ENCODE data around the gene RNF213.

Gene RNF213

GRCh38 chr17:80441133-80441578 lies 180.5 kb downstream of the RNF213 start:
- Mint-ChIP-seq H3K4me1 (ENCODE audit: low read depth) (no peaks in the 10 kb centered on the region), H3K9me3 (no peaks in the 10 kb centered on the region), H3K27me3 (ENCODE audit: low read depth) (peaks cover 4% of the 10 kb centered on the region), H3K27ac (no peak overlapping the region), H3K36me3 (ENCODE audit: low read depth) (no peaks in the 10 kb centered on the region), H3K4me3 (no peak overlapping the region)

- Mint-ChIP-seq H3K9me3 (no peaks in the 10 kb centered on the region), H3K27ac (no peak overlapping the region), H3K27me3 (ENCODE audit: low read depth) (peaks cover 4% of the 10 kb centered on the region), H3K4me1 (ENCODE audit: low read depth) (no peaks in the 10 kb centered on the region), H3K36me3 (ENCODE audit: low read depth) (no peaks in the 10 kb centered on the region), H3K4me3 (no peak overlapping the region)
Observed at GRCh38 chr17:80441598-80442322, 181.1 kb downstream of the RNF213 start.

GRCh38 chr17:80442323-80442659 lies 181.6 kb downstream of the RNF213 start:
- no peaks in the 10 kb centered on the region for H3K9me3 Mint-ChIP-seq
- H3K4me1 Mint-ChIP-seq (ENCODE audit: low read depth): no peaks in the 10 kb centered on the region
- H3K36me3 Mint-ChIP-seq (ENCODE audit: low read depth): no peaks in the 10 kb centered on the region
- H3K27ac Mint-ChIP-seq: no peak overlapping the region
- H3K27me3 Mint-ChIP-seq (ENCODE audit: low read depth): peaks cover 4% of the 10 kb centered on the region
- no peak overlapping the region for H3K4me3 Mint-ChIP-seq

- Mint-ChIP-seq H3K9me3 (no peaks in the 10 kb centered on the region), H3K4me1 (ENCODE audit: low read depth) (no peaks in the 10 kb centered on the region), H3K4me3 (no peak overlapping the region), H3K36me3 (ENCODE audit: low read depth) (no peaks in the 10 kb centered on the region), H3K27ac (no peak overlapping the region), H3K27me3 (ENCODE audit: low read depth) (peaks cover 4% of the 10 kb centered on the region)
Observed at GRCh38 chr17:80442764-80443163, 182.1 kb downstream of the RNF213 start.

GRCh38 chr17:80443498-80443897 lies 182.8 kb downstream of the RNF213 start:
- Mint-ChIP-seq H3K4me1 (ENCODE audit: low read depth) (no peaks in the 10 kb centered on the region), H3K27me3 (ENCODE audit: low read depth) (peaks cover 4% of the 10 kb centered on the region), H3K4me3 (no peak overlapping the region), H3K9me3 (no peaks in the 10 kb centered on the region), H3K27ac (no peak overlapping the region), H3K36me3 (ENCODE audit: low read depth) (no peaks in the 10 kb centered on the region)

GRCh38 chr17:80443916-80444643 lies 183.4 kb downstream of the RNF213 start:
- peaks cover 4% of the 10 kb centered on the region for H3K27me3 Mint-ChIP-seq (ENCODE audit: low read depth)
- no peaks in the 10 kb centered on the region for H3K9me3 Mint-ChIP-seq
- no peak overlapping the region for H3K27ac Mint-ChIP-seq
- H3K4me1 Mint-ChIP-seq (ENCODE audit: low read depth): no peaks in the 10 kb centered on the region
- H3K36me3 Mint-ChIP-seq (ENCODE audit: low read depth): no peaks in the 10 kb centered on the region
- no peak overlapping the region for H3K4me3 Mint-ChIP-seq

GRCh38 chr17:80444644-80444979 lies 184.0 kb downstream of the RNF213 start:
- no peaks in the 10 kb centered on the region for H3K9me3 Mint-ChIP-seq
- peaks cover 4% of the 10 kb centered on the region for H3K27me3 Mint-ChIP-seq (ENCODE audit: low read depth)
- H3K4me1 Mint-ChIP-seq (ENCODE audit: low read depth): no peaks in the 10 kb centered on the region
- no peak overlapping the region for H3K4me3 Mint-ChIP-seq
- H3K27ac Mint-ChIP-seq: no peak overlapping the region
- no peaks in the 10 kb centered on the region for H3K36me3 Mint-ChIP-seq (ENCODE audit: low read depth)

GRCh38 chr17:80445007-80445725 lies 184.5 kb downstream of the RNF213 start:
- Mint-ChIP-seq H3K4me1 (ENCODE audit: low read depth) (no peaks in the 10 kb centered on the region), H3K27me3 (ENCODE audit: low read depth) (peaks cover 4% of the 10 kb centered on the region), H3K36me3 (ENCODE audit: low read depth) (no peaks in the 10 kb centered on the region), H3K9me3 (no peaks in the 10 kb centered on the region), H3K4me3 (no peak overlapping the region), H3K27ac (no peak overlapping the region)

GRCh38 chr17:80445726-80446110 lies 185.1 kb downstream of the RNF213 start:
- H3K9me3 Mint-ChIP-seq: no peaks in the 10 kb centered on the region
- no peaks in the 10 kb centered on the region for H3K36me3 Mint-ChIP-seq (ENCODE audit: low read depth)
- H3K4me3 Mint-ChIP-seq: no peak overlapping the region
- peaks cover 4% of the 10 kb centered on the region for H3K27me3 Mint-ChIP-seq (ENCODE audit: low read depth)
- no peaks in the 10 kb centered on the region for H3K4me1 Mint-ChIP-seq (ENCODE audit: low read depth)
- H3K27ac Mint-ChIP-seq: no peak overlapping the region

- no peak overlapping the region for H3K27ac Mint-ChIP-seq
- H3K9me3 Mint-ChIP-seq: no peaks in the 10 kb centered on the region
- H3K4me1 Mint-ChIP-seq (ENCODE audit: low read depth): no peaks in the 10 kb centered on the region
- H3K36me3 Mint-ChIP-seq (ENCODE audit: low read depth): no peaks in the 10 kb centered on the region
- H3K4me3 Mint-ChIP-seq: no peak overlapping the region
- H3K27me3 Mint-ChIP-seq (ENCODE audit: low read depth): peaks cover 4% of the 10 kb centered on the region
Observed at GRCh38 chr17:80446645-80447405, 186.2 kb downstream of the RNF213 start.

GRCh38 chr17:80447790-80448189 lies 187.1 kb downstream of the RNF213 start:
- Mint-ChIP-seq H3K27me3 (ENCODE audit: low read depth) (peaks cover 3% of the 10 kb centered on the region), H3K4me3 (no peak overlapping the region), H3K36me3 (ENCODE audit: low read depth) (no peaks in the 10 kb centered on the region), H3K4me1 (ENCODE audit: low read depth) (no peaks in the 10 kb centered on the region), H3K9me3 (no peaks in the 10 kb centered on the region), H3K27ac (no peak overlapping the region)

Measured in T-helper 1 cell treated with Interleukin-12 subunit alpha and Interleukin-12 subunit beta and Interleukin-4 antibody, amounts not matched to agents 30 μg/mL and 1 μg/mL, for 36 hours (primary cell).